Measurements from ENCODE around the gene CSK.

DNA sequence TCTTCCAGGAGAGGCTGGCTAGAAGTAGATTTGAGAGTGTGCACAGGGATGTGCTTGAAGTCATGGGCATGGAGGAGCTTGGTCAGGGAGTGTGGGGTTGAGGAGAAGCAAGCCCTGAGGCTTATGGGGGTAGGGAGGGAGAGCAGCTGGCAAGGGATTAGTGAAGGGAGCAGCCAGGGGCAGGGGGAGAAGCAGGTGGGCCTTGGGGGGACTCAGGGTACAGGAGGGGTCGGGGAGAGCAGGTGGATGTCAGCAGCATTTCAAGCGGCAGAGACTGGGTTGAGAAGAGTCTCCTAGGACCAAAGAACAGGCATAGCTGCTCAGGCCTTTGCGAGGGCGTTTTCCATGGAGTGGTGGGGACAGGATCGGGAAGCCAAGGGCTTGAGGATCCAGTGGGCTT is 27.4 kb downstream of the CSK start:
- TF ChIP-seq, protein P1, sequence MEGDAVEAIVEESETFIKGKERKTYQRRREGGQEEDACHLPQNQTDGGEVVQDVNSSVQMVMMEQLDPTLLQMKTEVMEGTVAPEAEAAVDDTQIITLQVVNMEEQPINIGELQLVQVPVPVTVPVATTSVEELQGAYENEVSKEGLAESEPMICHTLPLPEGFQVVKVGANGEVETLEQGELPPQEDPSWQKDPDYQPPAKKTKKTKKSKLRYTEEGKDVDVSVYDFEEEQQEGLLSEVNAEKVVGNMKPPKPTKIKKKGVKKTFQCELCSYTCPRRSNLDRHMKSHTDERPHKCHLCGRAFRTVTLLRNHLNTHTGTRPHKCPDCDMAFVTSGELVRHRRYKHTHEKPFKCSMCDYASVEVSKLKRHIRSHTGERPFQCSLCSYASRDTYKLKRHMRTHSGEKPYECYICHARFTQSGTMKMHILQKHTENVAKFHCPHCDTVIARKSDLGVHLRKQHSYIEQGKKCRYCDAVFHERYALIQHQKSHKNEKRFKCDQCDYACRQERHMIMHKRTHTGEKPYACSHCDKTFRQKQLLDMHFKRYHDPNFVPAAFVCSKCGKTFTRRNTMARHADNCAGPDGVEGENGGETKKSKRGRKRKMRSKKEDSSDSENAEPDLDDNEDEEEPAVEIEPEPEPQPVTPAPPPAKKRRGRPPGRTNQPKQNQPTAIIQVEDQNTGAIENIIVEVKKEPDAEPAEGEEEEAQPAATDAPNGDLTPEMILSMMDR (IDR thresholded peaks at IDR 0.05; ENCODE audit: low read depth, low read length) = no peak
- no peak for TF ChIP-seq EZH2phosphoT487 (IDR thresholded peaks at IDR 0.05; ENCODE audit: low read depth)
